Gastrocnemius medialis (tissue), 4 donors: ENCODE measurements around the gene CUX1. TPM values are rescaled to one million over a fixed set of nuclear protein-coding genes. Genes with fewer than 3 reads are reported as not detected.

Source experiments
- ATAC-seq, 2 donors: fragments of 150-250 bp; one replicate each; pipeline ENCODE4 v1.9.1; 2016
- DNase-seq, 2 donors: peaks; one replicate each; pipeline ENCODE4 v3.0.0-alpha.2; 2019
- H3K27ac ChIP-seq, 4 donors: fragments of 200-600 bp; sonication (generic); 1 replicate in 1 of 4; 2 replicates in 3 of 4; pipeline ENCODE4 v1.5.1; 2016 to 2018; ENCODE audit warnings: mild to moderate bottlenecking in 2 of 4, moderate library complexity in 1 of 4
- H3K27me3 ChIP-seq, 3 donors: fragments of 200-600 bp; sonication (generic) in 2 of 3; 1 replicate in 1 of 3; 2 replicates in 2 of 3; pipeline versions ENCODE4 v1.5.1 to v1.6.0; 2016 to 2019; ENCODE audit warnings: mild to moderate bottlenecking in 1 of 3, moderate library complexity in 1 of 3
- H3K36me3 ChIP-seq, 2 donors: fragments of 200-600 bp; sonication (generic) in 1 of 2; one replicate each; pipeline ENCODE4 v1.5.1; 2017 to 2018
- H3K4me1 ChIP-seq, 2 donors: fragments of 200-600 bp; sonication (generic) in 1 of 2; one replicate each; pipeline ENCODE4 v1.5.1; 2016 to 2017; ENCODE audit warnings: mild to moderate bottlenecking in 2 of 2
- H3K4me3 ChIP-seq, 4 donors: fragments of 200-600 bp; sonication (generic) in 3 of 4; 1 replicate in 1 of 4; 2 replicates in 3 of 4; pipeline ENCODE4 v1.5.1; 2016 to 2019; ENCODE audit warnings: mild to moderate bottlenecking in 2 of 4
- H3K9me3 ChIP-seq, 3 donors: fragments of 200-600 bp; sonication (generic) in 2 of 3; 1 replicate in 1 of 3; 2 replicates in 2 of 3; pipeline ENCODE4 v1.5.1; 2016 to 2019
- POLR2A ChIP-seq, 2 donors: fragments of 450-650 bp; IDR thresholded peaks; one replicate each; pipeline ENCODE4 v1.6.1; 2017; ENCODE audit warnings: antibody characterized with exemption in 2 of 2, mild to moderate bottlenecking in 2 of 2, moderate library complexity in 2 of 2
- in situ Hi-C, 4 donors: fragments of 200-750 bp; cut with MboI; loops; one replicate each; pipeline versions ENCODE4 v1.15.0 to v1.8.0; 2017; ENCODE audit warnings: low sequenced_read_pairs in 4 of 4
- intact Hi-C: fragments of 100-400 bp; cut with DNase I; formaldehyde crosslinking; loops from one replicate; pipeline ENCODE4 v1.15.1; 2023; ENCODE audit warnings: low total_unique reads
- total RNA-seq, 4 donors: library from RNA; depleted of rRNA; stranded (reverse); fragments of >200 nt; gene quantifications; one replicate each; pipeline versions ENCODE4 v1.1.0 to v1.2.3, GENCODE V29; 2016
- TF ChIP-seq, protein P1 (sequence below), 5 experiments: fragments of 450-650 bp in 3 of 5; fragments of 200-600 bp in 2 of 5; sonication (generic) in 2 of 5; IDR thresholded peaks in 4 of 5; conservative IDR thresholded peaks in 1 of 5; 1 replicate in 4 of 5; 2 replicates in 1 of 5; pipeline ENCODE4 v1.5.1; 2016 to 2019; ENCODE audit warnings: antibody characterized with exemption in 5 of 5, mild to moderate bottlenecking in 3 of 5, moderate library complexity in 3 of 5

Gene CUX1
- total RNA-seq, 4 donors from 2014 or later: 44.1 to 57.9 (median 54.9) TPM

DNA sequence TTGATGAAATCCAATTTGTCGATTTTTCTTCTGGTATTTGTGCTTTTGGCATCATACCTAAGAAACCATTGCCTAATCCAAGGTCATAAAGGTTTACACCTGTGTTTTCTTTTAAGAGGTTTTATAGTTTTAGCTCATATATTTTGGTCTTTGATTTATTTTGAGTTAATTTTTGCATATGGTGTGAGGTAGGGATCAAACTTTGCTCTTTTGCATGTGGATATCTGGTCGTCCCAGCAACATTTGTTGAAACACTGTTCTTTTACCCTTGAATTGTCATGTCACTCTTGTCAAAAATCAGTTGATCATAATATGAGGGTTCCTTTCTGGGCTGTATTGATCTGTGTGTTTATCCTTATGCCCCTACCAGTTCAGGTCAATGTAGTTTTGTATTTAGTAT, 236.7 kb downstream of the CUX1 start:
- intact Hi-C loops (no loop called here), in situ Hi-C loops (no loop called here)
- ATAC-seq (no peak), DNase-seq (no peak)
- no peaks in the 10 kb centered on the region for H3K27me3 ChIP-seq
- H3K4me3 ChIP-seq: no peak overlapping the region
- no peaks in the 10 kb centered on the region for H3K36me3 ChIP-seq
- peaks cover 0 to 4% (median 0%) of the 10 kb centered on the region in 3 donors for H3K9me3 ChIP-seq
- H3K4me1 ChIP-seq: peaks cover 15 to 22% of the 10 kb centered on the region in 2 donors
- H3K27ac ChIP-seq: no peak overlapping the region
- TF ChIP-seq, protein P1, sequence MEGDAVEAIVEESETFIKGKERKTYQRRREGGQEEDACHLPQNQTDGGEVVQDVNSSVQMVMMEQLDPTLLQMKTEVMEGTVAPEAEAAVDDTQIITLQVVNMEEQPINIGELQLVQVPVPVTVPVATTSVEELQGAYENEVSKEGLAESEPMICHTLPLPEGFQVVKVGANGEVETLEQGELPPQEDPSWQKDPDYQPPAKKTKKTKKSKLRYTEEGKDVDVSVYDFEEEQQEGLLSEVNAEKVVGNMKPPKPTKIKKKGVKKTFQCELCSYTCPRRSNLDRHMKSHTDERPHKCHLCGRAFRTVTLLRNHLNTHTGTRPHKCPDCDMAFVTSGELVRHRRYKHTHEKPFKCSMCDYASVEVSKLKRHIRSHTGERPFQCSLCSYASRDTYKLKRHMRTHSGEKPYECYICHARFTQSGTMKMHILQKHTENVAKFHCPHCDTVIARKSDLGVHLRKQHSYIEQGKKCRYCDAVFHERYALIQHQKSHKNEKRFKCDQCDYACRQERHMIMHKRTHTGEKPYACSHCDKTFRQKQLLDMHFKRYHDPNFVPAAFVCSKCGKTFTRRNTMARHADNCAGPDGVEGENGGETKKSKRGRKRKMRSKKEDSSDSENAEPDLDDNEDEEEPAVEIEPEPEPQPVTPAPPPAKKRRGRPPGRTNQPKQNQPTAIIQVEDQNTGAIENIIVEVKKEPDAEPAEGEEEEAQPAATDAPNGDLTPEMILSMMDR (IDR thresholded peaks at IDR 0.05 in 4 of 5, conservative IDR thresholded peaks at IDR 0.05 in 1 of 5): no peak
- no peak for TF ChIP-seq POLR2A (IDR thresholded peaks at IDR 0.05)

DNA sequence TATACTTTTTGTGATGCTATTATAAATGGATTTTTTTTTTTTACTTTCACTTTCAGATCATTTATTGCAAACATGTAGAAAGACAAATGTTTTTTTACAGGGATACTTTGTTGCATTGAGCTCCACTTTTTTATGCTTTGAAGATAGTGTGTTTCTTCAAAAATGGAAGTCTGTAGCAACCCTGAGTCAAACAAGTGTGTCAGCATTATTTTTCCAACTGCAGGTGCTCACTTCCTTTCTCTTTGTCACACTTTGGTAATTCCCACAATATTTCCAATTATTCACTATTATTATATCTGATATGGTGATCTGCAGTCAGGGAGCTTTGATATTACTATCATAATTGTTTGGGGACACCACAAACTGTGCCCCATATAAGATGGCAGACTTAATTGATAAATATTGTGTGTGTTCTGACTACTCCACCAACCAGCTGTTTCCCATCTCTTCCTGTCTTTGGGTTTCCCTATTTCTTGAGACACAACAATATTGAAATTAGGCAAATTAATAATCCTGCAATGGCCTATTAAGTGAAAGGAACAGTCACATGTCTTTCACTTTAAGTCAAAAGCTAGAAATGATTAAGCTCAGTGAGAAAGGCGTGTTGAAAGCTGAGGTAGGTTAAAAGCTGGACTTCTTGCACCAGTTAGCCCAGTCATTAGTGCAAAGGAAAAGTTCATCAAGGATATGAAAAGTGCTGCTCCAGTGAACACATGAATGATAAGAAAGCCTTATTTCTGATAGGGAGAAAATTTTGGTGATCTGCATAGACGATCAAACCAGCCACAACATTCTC, 238.0 kb downstream of the CUX1 start:
- intact Hi-C loops (no loop called here), in situ Hi-C loops (no loop called here)
- Histone ChIP-seq H3K36me3 (no peaks in the 10 kb centered on the region), H3K4me1 (peaks cover 15 to 22% of the 10 kb centered on the region in 2 donors), H3K4me3 (no peak overlapping the region), H3K27ac (no peak overlapping the region), H3K9me3 (peaks cover 0 to 4% (median 0%) of the 10 kb centered on the region in 3 donors), H3K27me3 (no peaks in the 10 kb centered on the region)
- no peak for ATAC-seq
- TF ChIP-seq, protein P1 (IDR thresholded peaks at IDR 0.05 in 4 of 5, conservative IDR thresholded peaks at IDR 0.05 in 1 of 5): no peak
- TF ChIP-seq POLR2A (IDR thresholded peaks at IDR 0.05): no peak
- no peak for DNase-seq

DNA sequence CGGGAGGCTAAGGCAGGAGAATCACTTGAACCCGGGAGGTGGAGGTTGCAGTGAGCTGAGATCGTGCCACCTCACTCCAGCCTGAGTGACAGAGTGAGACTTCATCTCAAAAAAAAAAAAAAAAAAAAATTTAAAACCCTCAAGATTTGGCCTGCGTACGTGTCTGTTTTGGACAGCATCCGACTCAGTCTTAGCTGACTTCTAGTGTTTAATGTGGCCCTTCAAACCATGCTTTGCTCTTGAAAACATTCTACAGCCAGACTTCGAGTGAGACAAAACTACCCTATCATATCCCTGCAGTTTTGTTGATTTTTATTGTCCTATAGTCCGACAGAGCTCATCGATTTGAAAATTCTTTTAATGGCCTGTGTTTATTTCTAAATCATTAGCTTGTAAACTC, 242.1 kb downstream of the CUX1 start:
- in situ Hi-C loops (no loop called here), intact Hi-C loops (no loop called here)
- Histone ChIP-seq H3K27ac (no peak overlapping the region), H3K9me3 (no peaks in the 10 kb centered on the region), H3K4me3 (no peak overlapping the region), H3K4me1 (no peaks in the 10 kb centered on the region), H3K36me3 (no peaks in the 10 kb centered on the region), H3K27me3 (no peaks in the 10 kb centered on the region)
- ATAC-seq (no peak), DNase-seq (no peak)
- TF ChIP-seq POLR2A (IDR thresholded peaks at IDR 0.05): no peak
- TF ChIP-seq, protein P1 (IDR thresholded peaks at IDR 0.05 in 4 of 5, conservative IDR thresholded peaks at IDR 0.05 in 1 of 5): no peak

DNA sequence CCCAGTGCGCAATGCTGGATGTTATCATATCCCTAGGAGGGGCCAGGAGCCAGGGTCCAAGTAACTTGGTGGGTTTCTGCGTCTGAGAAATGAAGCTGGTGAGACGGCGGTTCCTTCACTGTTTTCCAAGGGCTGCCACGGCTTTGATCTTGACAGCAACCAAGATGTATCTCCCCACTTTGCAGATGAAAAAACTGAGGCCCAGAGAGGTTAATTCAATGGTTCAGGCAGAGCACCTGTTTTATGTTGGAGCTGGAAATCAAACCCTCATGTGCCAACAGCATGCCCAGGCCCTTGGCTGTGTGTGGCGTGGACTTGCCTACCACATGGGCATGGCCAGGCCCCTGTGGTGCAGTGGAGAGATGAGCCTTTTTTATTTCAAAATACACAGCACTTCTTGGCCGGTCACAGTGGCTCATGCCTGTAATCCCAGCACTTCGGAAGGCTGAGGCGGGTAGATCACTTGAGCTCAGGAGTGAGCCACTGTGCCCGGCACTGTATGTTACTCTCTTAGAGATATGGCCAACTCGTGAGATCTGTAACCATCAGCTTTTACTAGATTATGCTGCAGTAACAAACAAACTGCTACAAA, 244.0 kb downstream of the CUX1 start:
- DNase-seq (no peak), ATAC-seq (no peak)
- intact Hi-C loops (no loop called here), in situ Hi-C loops (no loop called here)
- Histone ChIP-seq H3K9me3 (no peaks in the 10 kb centered on the region), H3K4me1 (no peaks in the 10 kb centered on the region), H3K27me3 (no peaks in the 10 kb centered on the region), H3K27ac (no peak overlapping the region), H3K36me3 (no peaks in the 10 kb centered on the region), H3K4me3 (no peak overlapping the region)
- TF ChIP-seq, protein P1 (IDR thresholded peaks at IDR 0.05 in 4 of 5, conservative IDR thresholded peaks at IDR 0.05 in 1 of 5): no peak
- no peak for TF ChIP-seq POLR2A (IDR thresholded peaks at IDR 0.05)
